HG02885 (cell line): ENCODE data around the gene SCT.
"Not testable (repeated sequence)": the region's sequence is repeated elsewhere in the genome, so short reads cannot be mapped to it uniquely, and the experiment has no call there.

Experiments
- ATAC-seq: cut with Tn5 transposase; IDR thresholded peaks from one replicate; pipeline ENCODE4 v1.9.1; 2021; ENCODE audit warnings: mild to moderate bottlenecking; ENCODE audit not compliant: unreplicated experiment, poor library complexity

SCT gene

GRCh38 chr11:626475-627307 lies at the start of gene SCT:
SCT (minus strand) TSS chr11:627181; CDS start chr11:627143, 38 bp downstream.
- no peak for ATAC-seq

GRCh38 chr11:674406-674805 lies 47.4 kb upstream of the SCT start:
- no peak for ATAC-seq

- no peak for ATAC-seq
These were observed 46.9 kb upstream of the SCT start for GRCh38 chr11:673866-674265.

- ATAC-seq: no peak
These were observed 38.8 kb upstream of the SCT start for GRCh38 chr11:665704-666281.

- ATAC-seq: no peak
These were observed 38.2 kb upstream of the SCT start for GRCh38 chr11:665062-665703.

- no peak for ATAC-seq
These were observed 35.8 kb upstream of the SCT start for GRCh38 chr11:662689-663274.

- no peak for ATAC-seq
These were observed 33.9 kb upstream of the SCT start for GRCh38 chr11:660681-661444.

GRCh38 chr11:660281-660680 lies 33.3 kb upstream of the SCT start:
- no peak for ATAC-seq

- ATAC-seq: no peak
These were observed 32.6 kb upstream of the SCT start for GRCh38 chr11:659532-660085.

GRCh38 chr11:657691-658126 lies 30.7 kb upstream of the SCT start:
- no peak for ATAC-seq

GRCh38 chr11:656866-657265 lies 29.9 kb upstream of the SCT start:
- ATAC-seq: no peak

- ATAC-seq: no peak
These were observed 29.4 kb upstream of the SCT start for GRCh38 chr11:656426-656825.

- no peak for ATAC-seq
These were observed 28.2 kb upstream of the SCT start for GRCh38 chr11:655036-655726.

GRCh38 chr11:654444-654843 lies 27.5 kb upstream of the SCT start:
- not testable (repeated sequence) for ATAC-seq

GRCh38 chr11:653837-654236 lies 26.9 kb upstream of the SCT start:
- no peak for ATAC-seq

GRCh38 chr11:653136-653535 lies 26.2 kb upstream of the SCT start:
- ATAC-seq: not testable (repeated sequence)

GRCh38 chr11:650482-650881 lies 23.5 kb upstream of the SCT start:
- no peak for ATAC-seq

- not testable (repeated sequence) for ATAC-seq
These were observed 20.7 kb upstream of the SCT start for GRCh38 chr11:647672-648158.

GRCh38 chr11:646214-646613 lies 19.2 kb upstream of the SCT start:
- ATAC-seq: no peak
